Measurements from ENCODE around the gene LRRC27.

The LRRC27 gene

DNA sequence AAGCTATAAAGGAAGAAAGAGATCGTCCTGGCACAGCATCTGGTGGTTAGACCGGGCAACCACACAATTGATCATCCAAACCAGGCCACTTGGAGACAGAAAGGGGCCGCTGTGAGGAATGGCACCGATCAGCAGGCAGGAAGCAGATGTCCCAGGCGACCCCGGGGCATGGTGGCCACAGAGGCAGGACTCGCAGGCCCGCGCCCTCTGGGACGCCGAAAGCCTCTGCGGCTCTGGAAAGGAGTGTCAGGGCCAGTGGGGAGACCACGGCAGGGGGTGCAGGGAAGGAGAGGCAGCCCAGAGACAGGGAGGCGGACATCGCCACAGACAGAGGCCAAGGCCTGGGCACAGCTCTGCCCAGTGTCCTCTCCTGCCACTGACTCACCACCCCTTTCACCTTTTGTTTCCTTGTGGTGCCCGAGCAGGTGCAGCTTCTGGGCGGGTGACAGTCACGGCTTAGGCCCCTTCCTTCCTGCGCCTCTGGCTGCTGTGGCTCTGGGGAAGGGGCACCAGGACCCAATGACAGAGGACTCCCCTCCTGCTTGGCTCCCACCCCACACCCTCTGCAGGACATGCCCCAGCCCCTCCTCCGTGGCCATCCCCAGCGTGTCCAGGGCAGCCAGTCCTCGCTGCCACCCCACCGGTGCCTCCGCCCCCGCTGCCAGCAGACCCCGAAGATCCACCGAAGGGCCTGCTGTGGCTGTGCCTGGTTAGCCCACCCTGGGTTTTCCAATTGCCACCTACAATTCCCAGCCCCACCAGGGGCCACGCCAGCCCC is 35.1 kb upstream of the LRRC27 start:
- no peak for DNase-seq

DNA sequence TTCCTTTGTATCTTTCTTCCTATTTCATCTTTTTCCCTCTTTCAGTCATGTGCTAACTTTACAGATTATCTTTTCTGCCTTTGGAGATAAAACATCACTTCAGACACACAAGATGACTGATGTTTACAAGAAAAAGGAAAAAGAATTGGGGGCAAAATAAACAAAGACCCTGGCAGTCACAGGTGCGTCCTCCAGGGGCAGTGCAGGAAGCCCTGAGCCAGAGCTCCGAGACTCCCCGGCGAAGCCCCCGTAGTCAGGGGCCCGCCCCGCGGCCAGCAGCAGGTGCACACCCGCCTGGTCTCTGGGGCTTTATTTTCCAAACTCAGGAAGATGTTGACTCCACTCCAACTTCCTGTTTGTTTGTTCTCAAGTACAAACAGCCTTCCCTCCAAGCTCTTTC is 34.5 kb upstream of the LRRC27 start:
- TF ChIP-seq GATA1 (IDR thresholded peaks at IDR 0.05; ENCODE audit: low read depth, low read length) (no peak), POLR2A (IDR thresholded peaks at IDR 0.05; ENCODE audit: low read length) (no peak)
- DNase-seq: no peak

More for the DNA sequence above, 35.1 kb upstream of the LRRC27 start:
- TF ChIP-seq GATA1 (IDR thresholded peaks at IDR 0.05; ENCODE audit: low read depth, low read length) (no peak), POLR2A (IDR thresholded peaks at IDR 0.05; ENCODE audit: low read length) (no peak)

DNA sequence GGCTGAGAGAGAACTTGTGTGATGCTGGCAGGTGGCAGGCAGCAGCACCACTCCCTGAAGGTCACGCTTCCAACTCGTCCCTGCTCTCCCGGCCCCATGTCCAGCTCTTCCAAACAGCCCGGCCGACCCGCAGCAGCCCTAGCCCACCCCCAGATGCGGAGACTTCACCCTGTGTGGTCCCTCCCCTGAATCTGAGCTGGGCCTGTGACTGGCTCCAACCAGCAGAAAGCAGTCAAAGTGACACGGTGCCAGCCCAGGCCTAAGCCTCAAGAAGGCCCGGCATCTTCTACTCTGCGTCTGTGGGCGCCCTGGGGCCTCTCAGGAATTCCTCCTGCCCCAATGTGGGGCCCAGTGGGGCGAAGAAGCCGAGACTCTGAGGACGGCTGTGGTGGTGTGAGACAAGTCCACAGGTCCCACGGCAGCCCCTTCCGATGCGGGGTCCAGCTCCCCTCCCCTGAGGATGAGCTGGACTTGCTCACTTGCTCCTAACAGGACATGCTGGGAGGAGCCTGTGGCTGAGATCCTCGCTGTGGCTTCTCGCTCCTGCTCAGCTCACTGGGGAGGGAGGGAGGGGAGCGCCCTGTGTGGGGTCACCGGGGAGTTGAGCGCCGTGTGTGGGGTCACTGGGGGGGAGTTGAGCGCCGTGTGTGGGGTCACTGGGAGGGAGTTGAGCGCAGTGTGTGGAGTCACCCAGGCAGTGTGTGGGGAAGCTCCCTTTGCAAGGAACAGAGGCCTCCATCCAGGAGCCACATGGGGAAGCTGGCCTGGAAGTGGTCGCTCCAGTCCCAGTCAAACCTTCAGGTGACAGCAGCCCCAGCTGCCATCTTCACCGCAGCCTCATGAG is 33.7 kb upstream of the LRRC27 start:
- TF ChIP-seq POLR2A (IDR thresholded peaks at IDR 0.05; ENCODE audit: low read length): no peak
- no peak for TF ChIP-seq GATA1 (IDR thresholded peaks at IDR 0.05; ENCODE audit: low read depth, low read length)
- DNase-seq: no peak

GRCh38 chr10:132299371-132300336 is 32.3 kb upstream of the LRRC27 start:
- no peak for DNase-seq
- no peak for TF ChIP-seq POLR2A (IDR thresholded peaks at IDR 0.05; ENCODE audit: low read length)
- no peak for TF ChIP-seq GATA1 (IDR thresholded peaks at IDR 0.05; ENCODE audit: low read depth, low read length)

DNA sequence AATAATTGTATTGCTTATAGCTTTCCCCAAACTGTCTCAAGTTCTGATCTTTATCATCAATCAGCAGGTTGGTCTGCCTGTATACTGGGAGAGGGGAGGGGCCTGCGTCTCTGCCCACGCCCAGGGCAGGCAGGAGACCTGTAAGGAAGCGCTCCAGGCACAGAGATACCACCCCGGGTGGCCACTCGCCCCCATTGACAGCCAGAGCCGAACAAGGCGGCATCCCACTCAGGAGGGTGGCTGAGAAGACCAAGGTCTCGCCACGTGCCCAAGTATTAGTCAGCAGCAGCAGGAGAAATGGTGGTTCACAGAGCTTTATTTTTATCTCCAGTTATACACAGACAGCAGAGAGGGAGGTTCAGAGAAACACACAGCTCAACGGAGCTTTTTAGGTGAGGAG is 31.4 kb upstream of the LRRC27 start:
- TF ChIP-seq POLR2A (IDR thresholded peaks at IDR 0.05; ENCODE audit: low read length) (no peak), GATA1 (IDR thresholded peaks at IDR 0.05; ENCODE audit: low read depth, low read length) (no peak)
- DNase-seq: no peak

GRCh38 chr10:132301371-132302330 is 30.3 kb upstream of the LRRC27 start:
- no peak for DNase-seq
- TF ChIP-seq POLR2A (IDR thresholded peaks at IDR 0.05; ENCODE audit: low read length) (no peak), GATA1 (IDR thresholded peaks at IDR 0.05; ENCODE audit: low read depth, low read length) (no peak)

GRCh38 chr10:132302421-132303310 is 29.3 kb upstream of the LRRC27 start:
- TF ChIP-seq GATA1 (IDR thresholded peaks at IDR 0.05; ENCODE audit: low read depth, low read length) (no peak), POLR2A (IDR thresholded peaks at IDR 0.05; ENCODE audit: low read length) (no peak)
- DNase-seq: no peak

DNA sequence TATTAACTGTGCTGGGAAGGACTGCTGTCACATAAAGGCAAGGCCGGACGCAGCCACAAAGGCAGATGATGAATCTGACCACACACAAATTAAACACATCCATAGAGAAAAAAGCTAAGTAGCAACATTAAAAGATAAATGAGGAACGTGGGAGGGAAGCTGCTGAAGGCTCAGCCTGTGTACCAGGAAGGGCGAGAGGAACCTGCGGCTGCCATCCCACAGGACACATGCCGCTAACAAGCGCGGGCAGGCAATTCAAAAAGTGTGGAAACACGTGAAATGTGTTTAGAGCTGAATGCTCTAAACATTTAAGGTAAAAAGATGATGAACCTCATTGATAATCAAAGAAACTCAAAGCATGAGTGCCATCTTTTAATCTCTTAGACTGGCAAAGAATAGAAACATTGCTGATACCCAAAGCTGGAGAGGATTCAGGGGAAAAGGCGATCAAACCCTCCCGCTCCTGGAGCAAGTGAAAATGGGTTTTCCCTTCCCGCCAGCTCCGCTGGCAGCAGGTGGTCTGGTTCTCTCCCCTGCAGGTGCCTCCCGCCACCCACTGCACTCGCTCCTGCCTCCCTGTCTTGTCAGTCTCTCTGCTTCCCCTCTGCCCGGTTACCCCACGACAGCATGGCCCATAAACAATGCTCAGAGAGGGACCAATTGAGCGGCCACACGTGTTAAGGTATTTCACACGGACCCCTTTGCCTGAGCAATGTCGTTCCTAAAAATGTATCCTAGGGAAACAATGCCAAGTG is 28.5 kb upstream of the LRRC27 start:
- no peak for DNase-seq
- TF ChIP-seq POLR2A (IDR thresholded peaks at IDR 0.05; ENCODE audit: low read length) (no peak), GATA1 (IDR thresholded peaks at IDR 0.05; ENCODE audit: low read depth, low read length) (no peak)

DNA sequence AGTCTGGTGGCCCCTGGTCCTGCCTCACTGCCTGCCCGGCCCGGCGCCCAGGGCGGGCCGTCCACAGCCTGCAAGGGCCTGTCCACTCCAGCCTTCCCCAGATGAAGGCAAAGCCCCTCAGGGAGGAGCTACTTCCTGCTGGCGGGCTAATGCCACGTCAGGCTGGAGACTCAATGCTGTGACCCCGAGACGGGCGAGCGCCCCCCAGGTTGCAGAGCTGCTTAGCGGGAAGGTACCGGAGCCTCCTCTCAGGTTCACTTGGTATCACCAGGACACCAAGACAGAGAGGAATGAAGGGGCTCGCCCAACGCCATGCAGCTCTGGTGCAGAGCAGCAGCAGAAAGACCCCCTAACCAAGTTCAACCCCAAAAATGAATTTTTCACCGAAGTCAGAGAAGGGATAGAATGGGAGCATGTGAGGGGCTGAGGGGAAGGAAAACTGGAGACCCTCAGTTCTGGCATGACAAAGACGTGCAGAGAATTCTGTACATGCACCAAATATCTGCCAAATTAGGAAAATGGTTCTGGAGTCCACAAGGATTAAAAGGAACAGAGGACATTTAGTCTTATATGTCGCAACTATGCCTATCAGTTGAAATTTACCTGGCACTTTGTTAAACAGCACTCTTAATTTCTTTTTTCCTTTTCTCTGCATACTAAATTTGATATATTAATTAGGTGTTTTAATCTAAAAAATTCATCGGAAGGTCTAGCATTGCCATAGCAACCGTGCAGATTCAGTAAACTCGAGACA is 27.1 kb upstream of the LRRC27 start:
- no peak for TF ChIP-seq GATA1 (IDR thresholded peaks at IDR 0.05; ENCODE audit: low read depth, low read length)
- no peak for TF ChIP-seq POLR2A (IDR thresholded peaks at IDR 0.05; ENCODE audit: low read length)
- no peak for DNase-seq

DNA sequence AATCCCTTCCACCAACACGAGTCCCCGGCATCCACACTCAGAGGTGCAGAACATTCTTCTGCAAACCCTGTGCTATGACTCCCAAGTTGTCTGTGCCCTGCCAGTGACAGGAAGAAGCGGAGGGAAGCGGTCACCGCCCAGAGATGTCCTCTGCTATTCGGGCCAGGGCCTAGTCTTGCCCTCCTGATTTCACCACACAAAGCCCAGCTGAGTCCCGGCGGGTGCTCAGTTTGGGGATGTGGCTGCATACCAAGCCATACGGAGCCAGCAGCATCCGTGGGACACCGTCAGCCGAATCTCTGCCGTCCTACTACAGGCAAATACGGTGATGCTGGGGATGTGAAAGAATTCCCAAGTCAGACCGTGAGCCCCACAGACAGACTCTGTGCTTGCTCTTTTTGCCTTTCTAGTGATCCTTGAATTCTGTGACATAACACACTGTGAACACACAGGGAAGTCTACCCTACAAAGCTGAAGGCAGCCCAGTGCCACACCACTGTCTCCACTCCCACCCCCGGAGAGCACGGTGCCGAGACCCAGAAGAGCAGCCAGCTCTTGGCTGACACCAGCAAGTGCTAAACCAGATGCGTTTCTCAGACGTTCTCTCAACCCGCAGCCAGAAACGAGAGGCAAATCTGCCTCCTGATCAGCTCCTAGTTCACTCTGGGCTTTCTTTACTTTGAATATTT is 26.2 kb upstream of the LRRC27 start:
- no peak for TF ChIP-seq GATA1 (IDR thresholded peaks at IDR 0.05; ENCODE audit: low read depth, low read length)
- TF ChIP-seq POLR2A (IDR thresholded peaks at IDR 0.05; ENCODE audit: low read length): no peak
- no peak for DNase-seq

Data from erythroblast (primary cell).